CD4-positive, alpha-beta T cell treated with Interleukin-4 for 1 hour (primary cell): ENCODE results near the gene DNAAF6.
A peak's percentile ranks its signal among the peaks of the same experiment; 100 is the strongest.
"Not testable (repeated sequence)": the region's sequence is repeated elsewhere in the genome, so short reads cannot be mapped to it uniquely, and the experiment has no call there.

Experiments used
- DNase-seq, 2 donors: peaks; one replicate each; pipeline ENCODE4 v3.0.0-alpha.2; 2020 to 2022

DNAAF6 gene

GRCh38 chrX:107205770-107206696 is at the start of gene DNAAF6, which contains the start of gene NUP62CL:
TSS of gene DNAAF6 (plus strand) at chrX:107206611. CDS start at chrX:107212876, 6,265 bp downstream.
TSS of gene NUP62CL (minus strand) at chrX:107206433. CDS start at chrX:107175146, 31,287 bp downstream.
- DNase-seq, result peak; percentile 85 to 86

GRCh38 chrX:107157618-107158017 is 48.8 kb upstream of the DNAAF6 start:
- not testable (repeated sequence) for DNase-seq

GRCh38 chrX:107167163-107167921 is 39.1 kb upstream of the DNAAF6 start:
- no peak for DNase-seq

- DNase-seq, result no peak
Observed at GRCh38 chrX:107168257-107168656, 38.2 kb upstream of the DNAAF6 start.

GRCh38 chrX:107168712-107169111 is 37.7 kb upstream of the DNAAF6 start:
- no peak for DNase-seq

GRCh38 chrX:107171369-107172102 is 34.9 kb upstream of the DNAAF6 start:
- no peak for DNase-seq

- DNase-seq, result no peak
Observed at GRCh38 chrX:107197319-107197718, 9.1 kb upstream of the DNAAF6 start.

- not testable (repeated sequence) for DNase-seq
Observed at GRCh38 chrX:107198074-107198473, 8.3 kb upstream of the DNAAF6 start.

DNA sequence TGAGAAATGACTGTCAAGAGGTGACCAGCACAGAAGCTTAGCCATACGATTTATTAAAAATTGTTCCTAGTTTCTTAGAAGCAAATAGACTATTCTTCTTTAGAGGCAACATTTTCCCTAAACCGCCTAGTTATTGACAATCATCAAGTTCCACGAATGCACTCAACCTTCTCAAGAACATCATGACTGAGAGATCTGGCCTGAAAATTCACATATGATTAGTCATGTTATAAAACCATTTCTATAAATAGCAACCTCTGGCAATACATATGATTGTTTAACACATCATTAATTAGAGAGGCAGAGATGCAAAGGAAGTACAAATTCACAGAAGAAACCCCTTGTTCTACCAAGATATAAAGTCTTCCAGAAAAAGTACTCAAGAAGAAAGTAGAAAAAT is 6.9 kb upstream of the DNAAF6 start:
- DNase-seq, result no peak

DNA sequence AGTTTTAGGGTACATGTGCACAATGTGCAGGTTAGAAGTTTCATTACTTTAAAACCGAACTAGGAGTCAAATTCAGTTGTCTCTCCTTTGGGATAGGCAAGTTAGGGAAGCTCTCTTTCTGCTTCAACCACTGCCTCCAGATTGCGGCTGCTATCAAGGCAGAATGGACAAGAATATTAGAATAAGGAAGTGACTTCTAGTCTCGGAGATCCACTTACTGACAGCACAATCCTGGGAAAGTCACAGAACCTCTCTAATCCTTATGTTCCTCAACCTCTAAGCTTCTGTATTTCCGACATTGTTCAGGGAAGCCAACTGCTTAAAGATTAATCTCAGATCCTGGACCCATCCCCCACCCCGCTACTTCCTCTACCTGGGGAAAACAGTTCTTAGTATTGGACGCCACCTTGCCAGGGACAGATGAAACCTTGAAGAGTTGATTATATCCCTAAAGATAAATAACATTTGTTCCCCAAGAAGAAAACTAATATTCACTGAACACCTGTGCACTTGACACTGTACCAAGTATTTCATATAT is 2.3 kb upstream of the DNAAF6 start:
- no peak for DNase-seq

- no peak for DNase-seq
Observed at GRCh38 chrX:107206697-107207065, 270 bp downstream of the DNAAF6 start.

- no peak for DNase-seq
Observed at GRCh38 chrX:107207089-107207488, 678 bp downstream of the DNAAF6 start.

DNA sequence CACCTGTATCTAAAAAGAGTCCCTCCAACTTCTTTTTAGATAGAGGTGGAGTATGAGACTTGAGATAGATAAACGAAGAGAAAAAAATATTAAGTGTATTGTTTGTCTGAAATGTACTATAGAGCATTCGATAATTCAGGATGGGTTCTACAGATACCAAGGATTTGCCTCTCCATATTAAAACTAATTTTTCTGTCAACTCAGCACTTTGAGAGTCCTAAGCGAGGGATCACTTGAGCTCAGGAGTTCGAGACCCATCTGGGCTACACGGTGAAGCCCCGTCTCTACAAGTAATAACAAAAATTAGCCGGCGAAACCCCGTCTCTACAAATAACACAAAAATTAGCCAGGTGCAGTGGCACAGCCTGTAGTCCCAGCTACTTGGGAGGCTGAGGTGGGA is 1.5 kb downstream of the DNAAF6 start:
- DNase-seq, result no peak

- DNase-seq, result no peak
Observed at GRCh38 chrX:107213477-107213876, 7.1 kb downstream of the DNAAF6 start.

GRCh38 chrX:107226757-107227156 is 20.3 kb downstream of the DNAAF6 start:
- DNase-seq, result no peak

GRCh38 chrX:107227780-107228485 is 21.5 kb downstream of the DNAAF6 start:
- DNase-seq, result no peak

GRCh38 chrX:107228486-107228819 is 22.0 kb downstream of the DNAAF6 start:
- no peak for DNase-seq

- peak in 1 of 2 donors; percentile 4 for DNase-seq
Observed at GRCh38 chrX:107272431-107272921, 66.1 kb downstream of the DNAAF6 start.

DNA sequence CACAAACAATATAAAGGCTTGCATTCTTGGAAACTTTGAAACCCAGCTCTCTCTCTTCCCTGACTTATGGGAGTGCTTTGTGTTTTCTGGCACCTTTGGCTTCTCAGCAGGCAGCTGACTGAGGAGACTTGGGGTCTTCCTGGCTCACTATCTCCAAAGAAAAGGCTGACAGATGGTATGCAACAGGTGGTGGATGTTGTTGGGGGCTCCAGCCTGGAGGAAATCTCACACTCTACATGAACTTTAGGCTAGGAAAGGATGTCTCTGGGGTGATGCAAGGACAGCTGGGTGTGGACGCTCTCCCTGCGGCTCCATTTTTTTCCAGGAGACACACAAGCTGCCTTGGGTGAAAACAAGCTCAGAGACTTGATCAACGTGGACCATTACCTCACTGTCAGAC is 67.4 kb downstream of the DNAAF6 start:
- no peak for DNase-seq

DNA sequence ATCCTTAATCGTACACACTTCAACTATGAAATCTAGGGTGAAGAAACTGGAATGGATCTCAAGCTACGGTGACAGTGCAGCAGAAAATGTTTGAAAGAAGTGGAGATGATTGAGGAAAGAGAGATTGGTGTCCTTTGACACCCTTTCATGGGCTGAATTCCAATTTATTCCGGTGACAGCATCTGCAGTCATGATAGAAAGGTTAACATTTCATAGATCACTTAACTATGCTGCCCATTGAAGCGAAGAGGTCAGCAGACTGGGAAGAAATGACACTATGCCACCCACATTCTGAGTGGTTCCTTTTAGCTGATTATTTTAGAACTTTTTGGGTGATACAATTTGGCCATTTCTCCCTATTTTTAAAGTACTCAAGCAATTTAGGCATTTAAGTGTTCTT is 82.3 kb downstream of the DNAAF6 start:
- DNase-seq, result no peak

- DNase-seq, result no peak
Observed at GRCh38 chrX:107290019-107290418, 83.6 kb downstream of the DNAAF6 start.

GRCh38 chrX:107293056-107293455 is 86.6 kb downstream of the DNAAF6 start:
- no peak for DNase-seq
